Left renal pelvis (tissue), 4 donors: Measurements from ENCODE around the gene SHC1. TPM values are rescaled to one million over a fixed set of nuclear protein-coding genes. Genes with fewer than 3 reads are reported as not detected.
A peak's percentile ranks its signal among the peaks of the same experiment; 100 is the strongest.

Experiments used
- DNase-seq, 4 donors: peaks; one replicate each; pipeline ENCODE4 v3.0.0-alpha.2; 2013; ENCODE audit warnings: low read depth in 4 of 4, low spot score in 3 of 4
- polyA plus RNA-seq, 4 donors: library from polyadenylated mRNA; unstranded; fragments of 120-200 nt; gene quantifications; one replicate each; pipeline ENCODE4 v1.2.1, GENCODE V29; 2013; ENCODE audit not compliant: insufficient read length in 4 of 4

SHC1 gene
- polyA plus RNA-seq, 4 donors = 79.2 to 119 (median 88.0) TPM

DNA sequence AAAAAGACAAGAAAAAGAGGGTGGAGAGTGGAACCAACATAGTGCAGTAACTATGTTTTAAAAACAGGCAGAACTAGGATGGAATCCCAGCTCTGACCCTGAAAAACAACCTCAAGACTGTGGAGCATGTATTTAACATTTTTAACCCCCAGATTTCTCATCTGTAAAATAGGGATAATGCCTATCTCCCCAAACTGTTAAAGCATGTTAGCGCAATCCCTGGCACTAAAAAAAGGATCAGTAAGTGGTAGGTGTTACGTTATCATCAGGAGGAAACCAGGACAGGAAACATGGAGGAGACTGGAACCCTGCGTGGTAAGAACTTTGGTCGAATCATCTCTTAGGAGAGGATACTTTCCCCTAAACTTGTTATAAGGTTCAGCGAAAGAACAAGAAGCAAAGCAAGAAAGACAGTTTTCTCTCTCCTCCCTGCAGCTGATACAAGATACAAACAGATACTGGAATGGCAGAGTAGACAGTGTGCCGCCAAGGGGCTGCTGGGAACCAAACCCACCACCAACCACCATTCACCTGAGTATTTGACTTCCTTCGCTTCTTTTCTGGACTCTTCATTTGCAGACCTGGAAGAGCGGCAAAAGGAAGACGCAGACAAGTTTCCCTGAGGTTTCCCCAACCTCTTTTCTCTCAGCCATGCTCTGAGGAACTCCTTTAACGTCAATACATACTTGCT, 10.0 kb downstream of the SHC1 start:
- no peak for DNase-seq

DNA sequence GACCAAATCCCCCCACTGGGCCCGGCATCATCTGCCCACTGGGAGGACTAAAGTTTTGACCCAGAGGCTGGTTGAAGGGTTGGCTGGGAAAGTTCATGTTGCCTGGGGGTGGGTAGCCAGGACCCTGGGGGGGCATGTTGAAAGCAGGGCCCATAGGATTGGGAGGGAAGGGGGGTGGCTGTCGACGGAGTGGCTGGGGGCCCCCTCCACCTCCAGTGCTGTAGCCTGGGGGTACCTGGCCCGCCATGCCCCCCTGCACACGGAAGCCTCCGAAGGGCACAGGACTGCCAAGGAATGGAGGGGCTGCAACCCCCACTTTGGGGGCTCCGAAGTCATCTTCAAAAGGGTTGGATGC, 11.1 kb downstream of the SHC1 start:
- DNase-seq = no peak

DNA sequence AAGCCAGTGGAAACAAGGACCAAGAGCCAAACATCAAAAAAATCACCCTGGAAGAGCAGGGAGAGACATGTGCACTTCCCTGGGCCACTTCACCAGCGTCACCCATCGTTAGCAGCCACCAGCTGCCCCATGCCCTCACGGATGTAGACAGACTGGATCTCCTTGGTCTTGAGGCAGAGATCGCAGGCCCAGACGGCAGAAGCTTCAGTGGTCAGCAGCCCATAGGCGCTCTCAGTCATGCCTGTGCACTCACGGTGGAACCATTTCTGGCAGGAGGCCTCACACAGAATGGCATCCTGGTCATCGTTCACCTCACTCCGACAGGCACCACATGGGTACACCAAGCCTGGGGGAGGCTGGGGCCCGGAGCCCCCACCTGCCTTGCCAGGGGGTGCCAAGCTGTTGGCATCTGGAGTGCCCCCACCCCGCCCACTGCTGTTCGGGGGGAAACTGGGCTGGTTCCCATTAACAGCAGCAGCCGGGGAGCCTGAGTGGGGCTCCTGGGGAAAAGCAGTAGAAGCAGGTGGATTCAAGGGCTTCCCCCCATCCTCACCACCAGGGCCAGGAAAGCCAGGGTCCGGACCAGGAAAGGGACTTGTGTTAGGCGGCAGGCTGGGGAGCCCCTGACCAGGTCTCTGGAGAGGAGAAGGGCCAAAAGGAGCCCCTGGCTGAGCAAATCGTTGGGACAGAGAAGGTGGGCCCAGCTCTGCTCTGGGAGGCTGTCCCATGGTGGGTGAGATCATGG, 11.7 kb downstream of the SHC1 start:
- no peak for DNase-seq

DNA sequence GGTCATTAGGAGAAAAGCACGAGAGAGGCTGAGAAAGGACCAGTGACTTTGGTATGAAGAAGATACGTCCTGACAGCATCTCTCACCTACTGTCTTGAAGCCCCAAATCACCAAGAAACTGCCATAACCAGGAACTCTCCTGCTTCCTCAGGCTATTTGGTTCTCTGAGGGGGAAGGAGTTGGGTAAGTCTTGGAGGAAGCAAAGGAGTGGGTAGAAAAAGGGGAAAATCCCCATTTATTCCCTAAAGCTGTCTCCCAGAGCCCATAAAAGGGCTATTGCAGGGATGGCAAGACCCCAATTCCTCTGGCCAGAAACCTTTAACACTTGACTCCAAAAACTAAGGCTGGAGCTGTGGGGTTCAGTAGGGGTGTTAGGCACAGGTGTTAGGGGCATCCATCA, 12.5 kb downstream of the SHC1 start:
- no peak for DNase-seq

DNA sequence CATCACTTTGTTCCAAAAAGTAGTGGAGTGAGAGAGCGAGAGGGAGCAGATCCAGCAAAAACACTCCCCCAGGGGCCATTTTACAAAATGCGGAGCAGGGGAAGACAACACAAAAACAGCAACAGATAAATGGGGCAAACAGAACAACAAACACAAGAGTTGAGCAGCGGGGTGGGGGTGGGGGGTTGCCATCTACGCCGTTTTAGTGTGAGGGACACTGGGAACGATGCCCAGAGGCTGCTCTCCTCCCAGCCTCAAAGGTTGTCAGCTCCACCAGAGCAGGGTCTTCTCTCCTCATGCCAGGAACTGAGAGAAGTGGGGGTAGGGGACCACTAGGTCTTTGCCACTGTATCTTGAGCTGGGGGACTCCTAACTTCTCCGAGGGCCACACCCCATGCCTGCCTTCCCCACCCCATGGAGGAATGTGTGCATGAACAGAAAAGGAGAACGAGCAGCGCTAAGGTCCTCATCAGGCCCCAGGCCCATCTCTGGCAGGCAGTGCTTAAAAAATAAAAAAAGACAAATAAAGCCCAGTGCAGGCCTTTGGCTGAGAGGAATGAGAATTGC, 13.4 kb downstream of the SHC1 start:
- no peak for DNase-seq

DNA sequence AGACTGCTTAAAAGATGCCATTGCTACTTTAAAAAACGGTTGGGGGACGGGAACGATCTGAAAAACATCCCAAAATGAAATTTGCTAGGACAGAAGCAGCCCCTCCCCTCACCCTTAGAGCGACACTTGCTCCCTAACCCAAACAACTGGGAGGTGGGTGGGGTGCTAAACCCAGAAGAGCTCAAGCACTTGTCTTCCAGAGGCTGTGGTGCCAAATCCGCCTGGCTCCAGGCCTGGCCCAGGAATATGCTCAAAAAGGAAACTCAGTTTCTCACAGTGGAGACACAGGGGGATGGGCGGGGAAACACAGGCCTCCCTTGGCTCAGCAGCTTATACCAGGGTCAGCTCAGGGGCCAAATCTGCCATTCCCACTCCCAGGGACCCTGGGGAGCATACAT, 14.0 kb downstream of the SHC1 start:
- no peak for DNase-seq

DNA sequence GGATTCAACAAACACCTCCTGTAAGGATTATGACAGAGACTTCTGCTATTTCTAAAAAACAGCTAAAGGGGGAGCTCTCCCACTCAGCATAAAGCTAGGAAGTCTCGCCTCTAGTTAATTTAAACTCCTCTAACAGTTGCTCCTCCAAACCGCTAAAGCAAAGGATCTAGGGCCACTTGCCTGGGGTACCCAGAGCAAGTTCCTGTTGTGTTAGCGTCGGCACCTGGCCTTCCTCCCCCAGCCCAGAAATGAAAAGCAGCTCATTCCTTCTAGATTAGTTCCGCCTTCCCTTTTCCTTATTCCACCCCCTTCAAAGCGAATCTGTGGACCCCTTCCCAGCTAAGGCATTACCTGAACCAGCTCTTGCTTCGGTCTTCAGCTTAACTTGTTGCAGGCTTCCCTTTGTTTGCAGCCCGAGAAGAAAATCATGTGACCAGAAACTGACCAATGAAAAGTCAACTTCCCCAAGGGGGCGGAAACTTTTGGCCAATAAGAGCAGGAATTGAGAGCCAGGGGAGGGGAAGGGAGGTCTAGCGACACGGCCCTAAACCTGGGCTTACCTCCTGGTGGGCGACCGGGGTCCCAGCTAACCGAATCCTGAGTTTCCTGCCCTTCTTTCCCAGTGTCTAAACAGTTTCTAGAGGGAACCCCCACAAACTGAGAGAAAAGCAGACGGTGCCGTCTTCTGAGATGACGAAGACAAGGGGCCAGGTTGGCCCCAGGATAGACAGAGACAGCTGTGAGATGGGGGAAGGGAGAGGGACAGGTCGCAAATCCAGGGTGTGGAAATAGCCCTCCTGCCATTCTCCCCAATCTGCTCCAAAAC, 14.6 kb downstream of the SHC1 start, which contains the start of gene PBXIP1:
Gene PBXIP1, minus strand, starts transcription at position 382 of the 826 bp plus-strand sequence. CDS start 2,378 bp downstream, outside the sequence.
- peak; percentile 87 to 95 (median 94) for DNase-seq

DNA sequence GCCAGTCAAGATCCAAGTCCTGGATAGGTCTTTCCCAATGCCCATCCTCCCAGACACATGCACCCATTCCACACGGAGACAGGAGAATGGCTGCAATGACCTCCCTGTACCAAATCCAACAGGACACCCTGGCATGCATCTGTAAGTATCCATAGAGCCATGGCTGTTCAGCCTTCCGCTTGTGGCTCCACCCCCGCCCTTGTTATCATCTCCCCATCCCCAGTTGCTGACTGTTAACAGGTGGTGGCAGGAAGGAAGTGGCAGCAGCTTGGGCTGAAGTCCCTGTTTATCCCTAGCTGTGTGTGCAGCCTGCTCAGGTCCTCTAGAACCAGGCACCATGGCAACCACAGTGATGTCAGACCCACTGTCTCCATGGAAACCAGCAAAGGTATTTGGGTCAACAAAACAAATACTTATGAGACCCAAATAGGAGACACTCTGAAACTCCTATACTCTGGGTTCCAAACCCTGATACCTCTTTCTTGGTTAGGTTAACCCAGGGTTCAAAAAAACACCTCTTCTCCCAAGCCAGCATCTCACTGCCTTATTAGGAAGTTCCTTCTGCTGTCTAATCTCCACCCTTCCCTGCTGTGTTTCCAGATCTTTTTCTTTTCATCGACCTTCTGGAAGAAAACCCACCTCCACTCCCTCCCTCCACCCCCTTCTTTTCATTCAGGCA, 15.4 kb downstream of the SHC1 start:
- DNase-seq = no peak

DNA sequence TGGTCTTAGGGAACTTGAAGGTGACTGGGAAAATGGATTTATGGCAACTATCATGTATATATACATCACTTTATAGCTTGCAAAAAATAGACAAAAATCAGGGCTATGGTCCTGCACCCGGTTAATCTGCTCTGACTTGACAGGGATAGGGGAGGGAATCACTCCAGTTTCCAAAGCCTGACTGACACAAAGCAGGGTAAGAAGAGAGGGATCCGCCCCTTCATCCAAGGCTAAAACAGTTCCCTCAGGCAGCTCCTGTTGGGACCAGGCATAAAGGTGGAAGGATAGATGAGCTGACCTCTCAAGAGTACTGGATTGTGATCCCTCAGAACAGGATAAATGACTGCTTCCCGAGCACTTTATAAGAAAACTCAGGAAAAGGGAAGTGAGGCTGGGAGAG, 16.0 kb downstream of the SHC1 start:
- DNase-seq = no peak

DNA sequence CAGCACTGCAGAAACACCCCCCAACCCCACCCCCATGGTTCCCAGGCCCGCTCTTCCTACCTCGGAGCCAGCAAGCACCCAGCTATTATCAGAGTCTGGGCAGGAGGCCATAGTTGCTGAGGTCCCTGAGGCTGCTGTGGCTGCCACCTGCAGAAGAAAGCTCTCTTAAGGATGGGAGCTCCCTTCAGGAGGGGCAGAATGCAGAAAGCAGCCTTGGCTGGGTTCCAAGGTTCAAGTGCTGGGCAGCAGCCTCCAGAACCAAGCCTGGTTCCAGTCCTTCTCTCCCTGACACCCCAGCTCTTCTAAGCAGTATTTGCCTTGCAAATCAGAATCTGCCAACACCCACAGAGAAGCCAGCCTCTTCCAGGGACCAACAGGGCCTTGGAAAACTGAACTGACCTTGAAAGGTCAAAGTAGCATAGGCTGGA, 16.9 kb downstream of the SHC1 start:
- DNase-seq = no peak

DNA sequence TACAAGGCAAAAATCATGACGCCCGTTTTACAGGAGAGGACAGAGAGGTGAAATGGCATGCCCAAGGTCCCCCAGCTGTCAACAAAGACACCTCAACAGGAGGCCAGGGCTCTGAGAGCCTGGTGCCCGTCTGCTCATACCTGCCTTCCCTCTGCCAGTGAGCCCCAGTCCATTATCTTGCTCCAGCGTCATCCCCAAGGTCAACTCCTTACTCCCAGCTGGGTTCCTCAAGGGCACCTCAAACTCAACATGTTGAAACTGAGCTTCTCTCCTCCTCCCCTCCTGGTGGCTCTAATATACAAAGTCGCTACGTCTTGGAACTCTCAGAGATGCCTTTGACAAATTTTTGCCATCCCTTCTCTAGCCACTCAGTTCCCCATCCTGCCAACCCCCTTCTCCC, 17.9 kb downstream of the SHC1 start:
- DNase-seq = no peak

DNA sequence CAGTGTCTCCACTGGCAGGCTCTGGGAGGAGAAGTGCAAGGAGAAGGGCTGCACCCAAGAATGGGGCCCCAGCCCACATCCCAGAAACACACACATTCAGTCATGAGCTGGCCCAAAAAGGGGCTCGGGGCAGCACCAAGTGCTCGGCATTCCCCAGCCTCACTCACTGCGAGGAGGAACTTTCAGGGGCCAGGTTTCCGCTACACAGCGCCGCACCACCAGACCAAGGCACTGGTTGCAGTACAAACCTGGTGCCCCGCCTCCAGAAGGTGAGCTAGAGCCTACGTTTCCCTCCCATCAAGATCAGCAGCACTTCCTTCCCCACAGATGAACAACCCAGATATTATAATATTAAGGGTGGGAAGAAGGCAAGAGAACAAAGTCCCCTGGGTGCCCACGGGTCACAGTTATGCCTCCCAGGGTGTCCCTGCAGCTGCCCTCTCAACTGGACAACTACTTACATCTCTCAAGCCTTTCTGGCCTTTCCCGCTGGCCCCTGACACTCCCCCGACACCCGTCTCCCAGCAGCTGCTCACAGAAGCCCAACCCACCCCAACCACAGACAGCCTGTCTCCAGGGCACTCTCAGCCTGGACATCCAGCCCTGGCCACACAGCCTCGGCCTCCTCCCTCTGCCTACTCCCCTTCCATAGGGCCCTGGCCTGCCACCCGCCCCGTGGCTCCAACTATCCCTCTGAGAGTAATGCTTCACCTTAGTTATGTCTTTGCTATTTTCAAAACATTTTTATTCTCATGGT, 18.5 kb downstream of the SHC1 start:
- no peak for DNase-seq

DNA sequence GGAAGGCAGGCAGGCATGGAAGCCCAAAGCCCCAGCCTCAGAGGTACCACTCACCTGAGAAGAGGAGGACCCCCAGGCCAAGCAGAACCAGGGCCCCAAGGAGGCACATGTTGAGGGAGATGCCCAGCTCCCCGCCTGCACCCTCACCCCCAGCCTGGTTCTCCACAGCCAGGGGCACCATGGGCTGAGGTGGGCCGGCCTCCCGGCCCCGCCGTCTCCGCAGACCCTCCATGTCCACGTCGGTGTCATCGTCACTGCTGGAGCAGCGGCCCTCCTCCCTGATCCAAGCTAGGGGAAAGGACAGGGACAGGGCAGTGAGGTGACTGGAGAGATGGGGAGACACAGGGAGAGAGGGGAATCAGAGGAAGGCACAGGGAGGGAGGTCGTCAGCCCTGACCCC, 22.5 kb downstream of the SHC1 start:
- no peak for DNase-seq

DNA sequence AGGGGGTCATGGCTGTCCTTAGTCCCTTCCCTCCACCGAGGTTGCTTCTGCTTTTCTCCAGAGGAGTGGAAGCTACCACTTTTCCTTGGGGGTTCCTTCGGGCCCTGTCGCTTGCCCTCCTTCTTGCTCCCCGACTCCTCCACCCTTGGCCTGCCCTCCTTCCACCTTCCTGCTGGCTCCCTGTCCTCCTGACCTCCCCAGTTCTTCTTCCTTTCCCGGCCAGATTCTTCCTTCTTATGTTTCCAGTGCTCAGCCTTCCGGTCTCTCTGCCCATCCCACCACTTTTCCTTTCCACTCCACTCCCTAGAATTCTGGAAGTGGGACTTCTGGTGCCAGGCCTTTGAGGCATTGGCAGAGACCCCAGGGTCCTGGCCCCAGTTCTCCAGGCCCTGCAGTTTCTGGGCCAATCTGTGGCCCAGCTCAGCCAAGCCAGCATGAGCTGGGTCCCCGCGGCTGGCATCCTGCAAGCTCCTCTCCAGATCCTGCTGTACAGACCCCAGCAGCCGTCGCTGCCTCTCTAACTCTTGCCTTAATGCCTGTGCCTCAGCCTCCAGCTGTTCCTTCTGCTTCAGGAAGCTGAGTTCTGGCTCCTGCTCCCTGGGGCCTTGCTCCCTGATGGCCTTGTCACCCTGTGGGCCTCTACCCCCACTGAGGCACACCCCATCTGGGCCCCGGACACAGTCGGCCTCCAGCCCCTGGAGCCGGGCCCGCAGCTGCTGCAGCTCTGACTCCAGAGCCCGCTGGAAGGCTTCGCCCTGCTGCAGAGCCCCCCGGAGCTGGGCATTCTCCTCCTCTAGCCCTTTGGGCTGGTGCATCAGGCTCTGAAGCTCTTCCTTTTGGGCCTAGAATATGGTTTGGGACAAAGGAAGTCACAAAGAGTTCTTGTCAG, 24.3 kb downstream of the SHC1 start:
- DNase-seq = no peak

DNA sequence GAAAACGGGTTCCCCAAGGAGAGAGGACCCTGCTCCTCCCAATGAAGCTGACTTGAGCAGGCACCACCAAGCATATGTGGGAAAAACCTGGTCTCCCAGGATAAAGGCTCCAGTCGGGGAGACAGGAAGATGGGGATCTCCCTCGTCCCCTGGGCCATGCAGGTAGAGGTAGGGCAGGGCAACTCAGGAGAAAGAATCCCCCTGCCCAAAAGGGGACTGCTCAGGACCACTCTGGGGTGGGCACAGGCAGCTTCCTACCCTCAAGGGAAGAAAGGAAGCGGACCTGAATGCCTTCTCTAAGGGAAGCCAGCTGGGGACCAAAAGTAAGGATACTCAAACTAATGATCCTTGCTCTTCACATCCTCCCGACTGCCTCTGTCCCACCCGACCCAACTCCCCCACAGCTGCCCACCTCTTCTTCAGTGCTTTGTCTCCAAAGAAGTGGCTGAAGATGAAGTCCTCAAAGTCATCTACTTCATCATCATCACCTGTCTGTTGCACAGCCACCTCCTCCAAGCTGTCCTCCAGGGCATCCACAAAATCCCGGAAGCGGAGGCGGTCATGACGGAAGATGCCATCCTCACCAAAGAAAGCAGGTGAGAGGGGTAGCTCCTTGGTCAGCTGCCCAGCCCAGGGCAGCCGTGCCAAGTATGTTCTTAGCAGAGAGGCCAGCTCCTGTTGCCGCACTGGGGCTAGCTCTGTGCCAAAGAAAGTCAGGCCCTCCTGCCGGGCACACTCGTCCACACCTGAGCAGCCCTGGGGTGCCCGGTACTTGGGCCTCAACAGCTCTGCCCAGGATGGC, 25.2 kb downstream of the SHC1 start:
- no peak for DNase-seq

DNA sequence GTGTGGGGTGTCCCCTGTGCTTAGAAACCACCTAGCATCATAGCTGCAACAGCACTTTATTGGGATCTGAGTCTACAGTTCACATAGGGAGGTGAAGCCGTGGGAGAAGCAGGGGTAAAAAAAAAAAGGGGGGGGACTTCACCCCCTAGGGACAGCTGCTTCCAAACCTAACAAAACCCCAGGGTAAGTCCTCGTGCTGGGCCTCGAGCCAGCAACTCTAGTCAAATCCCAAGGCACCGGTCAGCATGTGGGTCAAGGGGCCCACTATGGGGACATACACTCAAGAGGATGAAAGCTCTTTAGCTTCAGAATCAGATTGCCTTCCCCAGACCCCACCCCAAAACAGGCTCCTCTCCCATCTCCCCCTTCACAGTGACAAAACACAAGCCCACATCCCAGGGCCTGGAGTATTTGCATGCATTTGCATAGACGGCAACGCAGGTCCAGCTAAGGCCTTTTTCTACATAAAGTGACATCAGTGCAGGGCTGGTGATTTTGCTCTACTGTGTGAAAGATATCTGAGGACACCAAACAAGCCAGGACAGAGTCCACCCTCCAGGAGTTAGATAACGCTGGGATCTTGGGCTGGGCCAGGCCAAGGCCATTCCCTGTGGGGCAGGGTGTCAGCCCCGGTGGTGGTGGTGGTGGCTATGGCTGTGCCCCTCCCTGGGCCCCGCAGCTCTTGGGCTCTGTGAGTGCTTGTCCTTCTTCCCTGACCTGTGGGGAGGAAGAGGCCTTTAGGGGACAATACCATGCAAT, 26.0 kb downstream of the SHC1 start:
- no peak for DNase-seq

DNA sequence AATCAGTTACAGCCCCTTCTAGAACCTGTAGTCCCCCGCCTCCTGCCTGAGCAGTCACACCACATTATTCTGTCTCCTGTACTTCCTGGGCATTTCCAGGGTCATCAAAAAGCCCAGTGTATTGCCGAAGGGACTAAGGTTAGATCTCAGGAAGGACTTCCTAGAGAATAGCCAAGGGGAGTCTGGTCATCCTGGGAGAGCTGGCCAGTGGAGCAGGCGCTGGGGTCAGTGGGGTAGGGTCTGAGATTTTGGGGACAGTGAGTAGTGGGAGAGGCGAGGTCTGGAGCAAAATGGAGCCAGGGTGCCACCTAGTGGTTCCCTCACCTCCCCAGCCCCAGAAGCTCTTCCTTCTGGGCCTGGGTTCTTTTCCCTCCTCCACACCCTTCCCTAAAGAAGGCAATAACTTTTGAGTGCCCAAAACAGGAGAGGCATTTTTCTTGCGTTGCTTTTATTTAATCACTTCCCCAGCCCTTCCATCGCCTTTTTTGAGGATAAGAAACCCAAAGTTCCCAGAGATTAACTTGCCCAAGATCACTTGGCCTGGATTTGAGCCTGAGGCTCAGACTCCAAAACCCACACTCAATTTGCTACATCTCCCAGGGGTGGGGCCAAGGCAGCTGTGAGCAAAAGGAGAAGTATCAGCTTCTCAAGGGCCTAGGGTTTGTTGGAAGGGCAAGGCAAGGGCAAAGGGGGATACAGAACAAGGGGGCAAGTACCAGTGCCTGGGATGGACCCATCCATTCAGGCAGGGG, 26.7 kb downstream of the SHC1 start:
- no peak for DNase-seq
